Stomach (tissue), 9 donors: ENCODE results near the gene RBFOX2. TPM values are rescaled to one million over a fixed set of nuclear protein-coding genes. Genes with fewer than 3 reads are reported as not detected.

ENCODE experiments used
- DNase-seq, 2 donors: peaks; one replicate each; pipeline versions ENCODE4 v3.0.0 to v3.0.0-alpha.2; 2013 to 2019
- H3K27ac ChIP-seq, 5 donors: fragments of 200-600 bp in 4 of 5; sonication (generic) in 4 of 5; one replicate each; pipeline ENCODE4 v1.5.1; 2013 to 2019; ENCODE audit warnings: mild to moderate bottlenecking in 1 of 5, moderate library complexity in 1 of 5
- H3K27me3 ChIP-seq, 3 donors: fragments of 200-600 bp; sonication (generic); one replicate each; pipeline ENCODE4 v1.5.1; 2017 to 2019; ENCODE audit warnings: mixed run types in 1 of 3
- H3K36me3 ChIP-seq, 4 donors: fragments of 200-600 bp; sonication (generic); 1 replicate in 3 of 4; 2 replicates in 1 of 4; pipeline ENCODE4 v1.5.1; 2016 to 2019
- H3K4me1 ChIP-seq, 4 donors: fragments of 200-600 bp; sonication (generic); one replicate each; pipeline ENCODE4 v1.5.1; 2016 to 2019
- H3K4me3 ChIP-seq, 4 donors: fragments of 200-600 bp; sonication (generic) in 3 of 4; one replicate each; pipeline ENCODE4 v1.5.1; 2016 to 2019; ENCODE audit warnings: mild to moderate bottlenecking in 1 of 4
- H3K9me3 ChIP-seq, 4 donors: fragments of 200-600 bp; sonication (generic); one replicate each; pipeline ENCODE4 v1.5.1; 2016 to 2019
- CTCF ChIP-seq, 7 experiments: fragments of 450-650 bp in 4 of 7; fragments of 200-600 bp in 3 of 7; sonication (generic) in 3 of 7; IDR thresholded peaks; one replicate each; pipeline ENCODE4 v1.5.1; 2016 to 2019; ENCODE audit warnings: antibody characterized with exemption in 7 of 7, control low read depth in 2 of 7, mild to moderate bottlenecking in 1 of 7
- EP300 ChIP-seq: sonication (generic); formaldehyde crosslinking; IDR thresholded peaks from one replicate; pipeline ENCODE4 v1.6.1; 2017; ENCODE audit warnings: antibody characterized with exemption
- POLR2A ChIP-seq, 4 donors: fragments of 450-650 bp; IDR thresholded peaks; one replicate each; pipeline ENCODE4 v1.6.1; 2016; ENCODE audit warnings: antibody characterized with exemption in 4 of 4, control low read depth in 2 of 4, mild to moderate bottlenecking in 1 of 4, moderate library complexity in 1 of 4
- POLR2AphosphoS5 ChIP-seq, 3 donors: sonication (generic); formaldehyde crosslinking; IDR thresholded peaks; one replicate each; pipeline ENCODE4 v1.6.1; 2016; ENCODE audit warnings: antibody characterized with exemption in 3 of 3
- WGBS, 5 donors: extraction: QIAGEN DNeasy Blood & Tissue Kit in 3 of 5; methylation state at CpG; one replicate each; pipeline versions ENCODE4 v1.1.5 to v1.1.7; 2013 to 2018; 5-methylcytosine and 5-hydroxymethylcytosine counted together
- intact Hi-C: fragments of 100-400 bp; cut with DNase I; formaldehyde crosslinking; loops from one replicate; pipeline ENCODE4 v1.15.1; 2023; ENCODE audit warnings: low total_unique reads
- polyA plus RNA-seq, 3 donors: library from polyadenylated mRNA; stranded (reverse); fragments of 200-250 nt; gene quantifications; one replicate each; pipeline ENCODE4 v1.2.3, GENCODE V29; 2013
- total RNA-seq, 5 donors: library from RNA; depleted of rRNA; stranded (reverse); fragments of >200 nt; gene quantifications; one replicate each; pipeline versions ENCODE4 v1.1.0 to v1.2.3, GENCODE V29; 2014 to 2016
- donor health status: healthy with polysubstance abuse.
- donor health status: Bipolar disorder and iron deficiency.
- donor health status: healthy.

Gene RBFOX2
- total and polyA plus RNA-seq, 8 donors, result 14.9 to 176 (median 46.7) TPM

DNA sequence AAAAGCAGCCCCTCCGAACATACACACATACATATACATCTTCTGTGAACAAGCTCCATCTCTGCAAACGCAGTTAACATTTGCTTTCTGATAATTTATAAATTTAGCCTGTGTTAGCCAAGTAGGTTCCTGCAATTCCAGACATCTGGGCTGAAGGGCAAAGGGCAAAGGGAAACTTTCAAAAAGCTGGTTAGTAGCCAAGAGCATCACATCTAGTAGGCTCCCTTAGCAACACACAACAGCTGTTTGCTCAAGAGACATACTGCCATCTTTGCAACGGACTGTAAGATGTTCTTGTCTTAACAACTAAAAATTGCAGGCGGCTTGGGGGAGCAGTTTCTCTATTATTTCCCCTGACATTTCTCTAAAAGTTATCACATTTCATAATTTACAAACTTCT is 134.9 kb downstream of the RBFOX2 start:
- Histone ChIP-seq H3K27ac (peak overlapping the region in 4 of 5 donors; percentile 44 to 84 (median 66)), H3K4me3 (peak overlapping the region in 3 of 4 donors; percentile 28 to 34 (median 32)), H3K36me3 (no peaks in the 10 kb centered on the region), H3K9me3 (no peaks in the 10 kb centered on the region), H3K4me1 (peaks cover 14 to 63% (median 40%) of the 10 kb centered on the region in 4 donors), H3K27me3 (no peaks in the 10 kb centered on the region)
- peak in 2 of 3 donors; percentile 11 to 62 for TF ChIP-seq POLR2AphosphoS5 (IDR thresholded peaks at IDR 0.05)
- TF ChIP-seq CTCF (IDR thresholded peaks at IDR 0.05), result no peak
- intact Hi-C loops, result no loop called here
- whole genome bisulfite sequencing, 5 donors, result 44 to 52% (median 51%) methylated on average over 4 of the region's 4 CpGs
- peak in 1 of 2 donors; percentile 80 for DNase-seq

- Histone ChIP-seq H3K9me3 (no peaks in the 10 kb centered on the region), H3K27ac (peak overlapping the region in 4 of 5 donors; percentile 13 to 84 (median 47)), H3K4me1 (peaks cover 14 to 73% (median 49%) of the 10 kb centered on the region in 4 donors), H3K36me3 (no peaks in the 10 kb centered on the region), H3K27me3 (no peaks in the 10 kb centered on the region), H3K4me3 (no peak overlapping the region)
- TF ChIP-seq CTCF (IDR thresholded peaks at IDR 0.05), result no peak
- TF ChIP-seq POLR2A (IDR thresholded peaks at IDR 0.05), result no peak
- TF ChIP-seq POLR2AphosphoS5 (IDR thresholded peaks at IDR 0.05), result peak in 1 of 3 donors; percentile 48
- no peak for TF ChIP-seq EP300
- intact Hi-C loops, result no loop called here
- 48 to 79% (median 65%) methylated on average over 4 of the region's 4 CpGs for WGBS, 5 donors
- no peak for DNase-seq
These were observed 136.4 kb downstream of the RBFOX2 start for GRCh38 chr22:35892192-35892591.

GRCh38 chr22:35891442-35891841 is 137.2 kb downstream of the RBFOX2 start:
- intact Hi-C loops, result no loop called here
- peak overlapping the region in 2 of 5 donors; percentile 76 to 84 for H3K27ac ChIP-seq
- no peaks in the 10 kb centered on the region for H3K27me3 ChIP-seq
- H3K9me3 ChIP-seq, result no peaks in the 10 kb centered on the region
- TF ChIP-seq POLR2AphosphoS5 (IDR thresholded peaks at IDR 0.05) (no peak), EP300 (no peak), CTCF (IDR thresholded peaks at IDR 0.05) (no peak)
- peaks cover 14 to 75% (median 51%) of the 10 kb centered on the region in 4 donors for H3K4me1 ChIP-seq
- DNase-seq, result no peak
- no peak overlapping the region for H3K4me3 ChIP-seq
- WGBS, 5 donors, result 83 to 97% (median 96%) methylated on average over 1 of the region's 1 CpG
- no peaks in the 10 kb centered on the region for H3K36me3 ChIP-seq

DNA sequence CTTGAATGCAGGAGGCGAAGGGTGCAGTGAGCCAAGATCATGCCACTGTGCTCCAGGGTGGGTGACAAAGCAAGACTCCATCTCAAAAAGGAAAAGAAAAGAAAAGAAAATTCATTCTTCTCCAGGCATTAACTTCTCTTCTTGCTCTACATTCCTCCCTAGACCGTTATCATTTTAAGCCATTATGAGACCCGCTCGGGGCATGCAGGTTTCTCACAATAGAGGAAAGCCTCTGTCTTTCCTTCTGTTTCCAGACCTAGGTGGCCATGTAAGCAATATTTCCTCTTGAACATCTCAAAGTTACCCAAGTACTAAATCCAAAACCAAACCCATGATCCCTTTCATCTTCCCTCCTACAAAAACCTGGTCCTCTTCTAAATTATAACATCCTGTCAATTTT is 139.6 kb downstream of the RBFOX2 start:
- Histone ChIP-seq H3K27ac (no peak overlapping the region), H3K9me3 (no peaks in the 10 kb centered on the region), H3K27me3 (no peaks in the 10 kb centered on the region), H3K4me3 (no peak overlapping the region), H3K36me3 (no peaks in the 10 kb centered on the region), H3K4me1 (peaks cover 6 to 64% (median 38%) of the 10 kb centered on the region in 4 donors)
- 95 to 96% (median 96%) methylated on average over 4 of the region's 4 CpGs for WGBS, 5 donors
- DNase-seq, result no peak
- TF ChIP-seq POLR2AphosphoS5 (IDR thresholded peaks at IDR 0.05), result no peak
- intact Hi-C loops, result no loop called here

- Histone ChIP-seq H3K27ac (no peak overlapping the region), H3K36me3 (no peaks in the 10 kb centered on the region), H3K9me3 (no peaks in the 10 kb centered on the region), H3K4me1 (peaks cover 6 to 70% (median 35%) of the 10 kb centered on the region in 4 donors), H3K27me3 (no peaks in the 10 kb centered on the region), H3K4me3 (no peak overlapping the region)
- intact Hi-C loops, result no loop called here
- WGBS, 5 donors, result 92 to 99% (median 96%) methylated on average over 2 of the region's 2 CpGs
- TF ChIP-seq CTCF (IDR thresholded peaks at IDR 0.05) (no peak), POLR2A (IDR thresholded peaks at IDR 0.05) (no peak), POLR2AphosphoS5 (IDR thresholded peaks at IDR 0.05) (no peak), EP300 (no peak)
- DNase-seq, result no peak
These were observed 140.3 kb downstream of the RBFOX2 start for GRCh38 chr22:35888181-35888870.
